CD1c-positive myeloid dendritic cell (primary cell): ENCODE measurements around the gene CFAP43.
A peak's percentile ranks its signal among the peaks of the same experiment; 100 is the strongest.
"Not testable (repeated sequence)": the region's sequence is repeated elsewhere in the genome, so short reads cannot be mapped to it uniquely, and the experiment has no call there.

Source experiments
- DNase-seq: peaks from one replicate; pipeline ENCODE4 v3.0.0-alpha.2; 2016; ENCODE audit errors: extremely low spot score

CFAP43 gene

DNA sequence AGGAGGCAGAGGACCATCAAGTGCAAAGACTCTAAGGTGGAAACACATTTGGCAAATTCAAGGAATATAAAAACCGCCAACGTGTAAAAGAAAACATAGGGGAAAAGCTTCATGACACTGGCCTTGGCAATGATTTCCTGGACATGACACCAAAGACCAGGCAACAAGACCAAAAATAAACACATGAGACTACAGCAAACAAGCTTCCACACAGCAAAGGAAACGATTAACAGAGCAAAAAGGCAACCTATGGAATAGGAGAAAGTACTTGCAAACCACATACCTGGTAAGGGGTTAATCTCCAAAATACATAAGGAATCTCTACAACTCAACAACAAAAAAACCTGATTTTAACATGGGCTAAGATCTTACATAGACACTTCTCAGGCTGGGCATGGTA lies 26.0 kb upstream of the CFAP43 start:
- no peak for DNase-seq

DNA sequence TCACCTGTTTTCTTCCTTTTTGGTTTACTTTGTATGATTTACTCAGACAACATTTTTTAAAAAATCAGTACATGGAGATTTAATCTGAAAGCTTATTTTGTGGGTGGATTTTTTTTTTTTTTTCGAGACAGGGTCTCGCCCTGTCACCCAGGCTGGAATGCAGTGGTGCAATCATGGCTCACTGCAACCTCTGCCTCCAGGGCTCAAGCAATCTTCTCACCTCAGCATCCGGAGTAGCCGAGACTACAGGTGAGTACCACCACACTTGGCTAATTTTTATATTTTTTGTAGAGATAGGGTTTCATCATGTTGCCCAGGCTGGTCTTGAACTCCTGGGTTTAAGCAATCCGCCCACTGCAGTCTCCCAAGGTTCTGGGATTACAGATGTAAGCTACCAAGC lies 25.1 kb upstream of the CFAP43 start:
- DNase-seq, result no peak

GRCh38 chr10:104256335-104256961 lies 24.3 kb upstream of the CFAP43 start:
- peak; percentile 19 for DNase-seq

DNA sequence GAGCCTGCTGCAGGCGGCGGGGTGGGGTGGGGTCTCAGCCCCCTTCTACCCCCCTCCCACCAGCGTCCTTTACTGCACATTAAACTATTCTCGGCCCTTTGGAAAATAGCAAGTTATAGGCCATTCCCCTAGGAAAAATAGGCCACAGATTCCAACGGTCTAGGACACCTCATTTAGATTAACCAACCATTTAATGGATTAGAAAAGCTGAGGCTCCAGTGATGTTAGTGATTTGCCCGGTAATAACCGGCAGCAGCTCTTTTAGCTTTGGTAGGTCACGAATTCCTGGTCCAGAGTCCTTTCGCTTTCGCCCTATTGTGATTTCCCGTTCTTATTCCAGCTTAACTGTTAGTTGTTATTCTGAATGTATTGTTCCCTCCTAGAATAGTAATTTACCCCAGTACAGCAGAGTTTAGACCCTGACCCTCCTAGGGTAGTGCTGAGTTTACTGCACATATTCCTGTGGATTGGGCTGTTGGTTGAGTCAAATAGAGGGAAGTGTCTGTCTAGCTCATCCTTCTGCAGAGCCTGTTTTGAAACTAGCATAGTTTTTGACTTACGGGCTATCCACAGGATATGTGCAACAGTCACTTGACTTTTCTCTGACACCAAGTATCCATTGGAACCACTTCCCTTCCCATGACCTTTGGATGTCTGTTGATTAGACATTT lies 23.3 kb upstream of the CFAP43 start:
- DNase-seq, result peak; percentile 85

DNA sequence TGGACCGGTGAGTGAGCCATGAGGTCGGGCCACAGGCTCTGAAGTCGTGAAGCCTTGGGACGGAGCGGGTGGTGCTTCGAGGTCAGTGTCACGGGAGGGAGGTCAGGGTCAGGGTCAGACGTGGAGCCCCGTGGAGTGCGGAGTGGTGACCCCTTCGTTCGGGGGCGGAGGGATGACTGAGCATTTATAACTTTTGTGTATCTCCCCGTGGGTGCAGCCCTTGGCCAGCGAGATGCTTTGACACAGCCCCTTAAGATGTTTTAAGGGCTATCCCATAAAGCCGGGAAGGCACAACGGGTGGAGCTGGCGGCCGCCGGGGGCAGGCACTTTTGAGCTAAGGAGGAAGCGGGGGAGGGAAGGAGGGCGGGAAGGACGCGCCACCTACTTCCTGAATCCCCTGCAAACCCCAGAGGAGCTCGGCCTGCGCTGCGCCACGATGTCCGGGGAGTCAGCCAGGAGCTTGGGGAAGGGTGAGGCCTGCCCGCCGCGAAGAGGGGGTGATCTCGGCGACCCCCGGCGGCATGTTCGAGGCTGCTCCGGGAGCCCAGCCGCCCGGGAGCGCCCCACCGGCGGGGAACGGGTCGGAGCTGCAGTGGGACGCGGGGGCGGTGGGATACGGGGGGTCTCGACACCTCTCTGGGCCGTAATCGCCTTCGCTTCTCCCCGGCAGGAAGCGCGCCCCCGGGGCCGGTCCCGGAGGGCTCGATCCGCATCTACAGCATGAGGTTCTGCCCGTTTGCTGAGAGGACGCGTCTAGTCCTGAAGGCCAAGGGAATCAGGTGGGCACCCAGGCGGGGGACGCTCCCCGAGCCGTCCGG lies 22.5 kb upstream of the CFAP43 start, which contains the start of gene GSTO1:
Gene GSTO1 (plus strand): TSS at position 400 of the 818 bp plus-strand sequence. CDS start 37 bp downstream, at position 437.
- DNase-seq, result peak; percentile 87

DNA sequence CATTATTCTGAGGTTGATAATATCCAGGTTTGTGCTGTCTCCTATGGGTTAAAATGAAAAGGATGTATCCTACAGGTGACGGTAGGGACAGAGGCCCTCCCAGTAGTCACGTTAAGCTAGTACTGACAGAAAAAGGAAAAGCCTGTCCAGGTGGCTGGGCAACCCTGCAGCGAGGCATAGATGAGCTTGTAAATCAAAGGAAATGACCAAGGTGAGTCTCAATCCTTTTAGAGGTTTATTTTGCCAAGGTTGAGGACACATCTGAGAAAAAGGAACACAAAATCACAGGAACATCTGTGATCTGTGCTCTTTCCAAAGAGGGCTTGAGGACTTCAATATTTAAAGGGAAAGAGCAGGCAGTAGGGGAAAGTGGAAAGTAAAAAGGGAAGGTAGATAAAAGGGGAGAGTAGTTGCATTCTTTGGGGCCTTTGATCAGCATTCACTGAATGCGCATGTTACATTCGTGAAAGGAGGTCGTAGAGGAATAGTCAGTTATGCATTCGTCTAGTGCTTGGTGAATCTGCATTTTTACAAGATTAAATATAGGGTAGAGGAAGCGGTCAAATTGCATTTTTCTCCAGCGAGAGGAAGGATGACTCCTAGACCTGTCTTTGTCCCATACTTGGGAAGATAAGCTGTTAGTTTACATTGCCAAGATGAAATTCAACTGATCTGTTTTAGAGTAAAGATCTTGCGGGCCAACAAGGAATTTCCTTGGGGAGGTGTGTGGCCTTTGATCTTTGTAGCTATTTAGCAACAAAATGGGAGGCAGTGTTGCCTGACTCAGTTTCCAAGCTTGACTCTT lies 21.6 kb upstream of the CFAP43 start:
- peak; percentile 34 for DNase-seq

GRCh38 chr10:104253106-104253505 lies 20.9 kb upstream of the CFAP43 start:
- DNase-seq, result peak; percentile 30

DNA sequence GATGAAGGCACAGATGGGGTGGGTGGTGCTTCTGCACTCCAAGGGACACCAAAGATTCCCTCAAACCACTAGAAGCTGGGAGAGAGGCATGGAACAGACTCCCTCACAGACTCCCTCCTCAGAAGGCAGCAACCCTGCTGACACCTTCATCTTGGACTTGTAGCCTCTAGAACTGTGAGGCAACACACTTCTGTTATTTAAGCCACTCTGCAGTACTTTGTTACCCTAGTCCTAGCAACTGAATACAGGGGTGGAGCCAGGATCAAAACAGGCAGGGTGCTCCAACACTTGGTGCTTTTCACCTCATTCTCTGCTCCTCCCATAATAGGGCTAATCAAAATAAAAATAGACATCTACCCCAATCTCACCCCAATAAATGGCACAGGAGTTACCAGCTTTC lies 20.2 kb upstream of the CFAP43 start:
- DNase-seq, result peak; percentile 20

GRCh38 chr10:104251443-104251842 lies 19.3 kb upstream of the CFAP43 start:
- no peak for DNase-seq

DNA sequence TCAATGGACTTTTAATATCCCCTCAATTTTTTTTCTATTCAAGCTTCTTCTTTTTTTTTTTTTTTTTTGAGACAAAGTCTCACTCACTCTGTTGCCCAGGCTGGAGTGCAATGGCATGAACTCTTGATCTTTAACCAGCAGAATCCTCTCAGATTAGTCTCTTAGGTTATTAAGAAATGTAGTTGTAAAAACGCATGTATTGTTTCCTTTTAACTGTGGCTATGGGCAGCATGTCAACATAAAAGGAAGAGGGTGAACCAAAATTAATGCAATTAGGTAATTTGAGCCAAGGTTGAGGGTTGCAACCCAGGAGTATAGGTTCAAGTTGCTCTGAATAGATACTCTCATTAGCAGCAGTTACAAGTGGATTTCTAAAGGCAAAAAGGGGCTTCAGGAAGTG lies 18.2 kb upstream of the CFAP43 start:
- no peak for DNase-seq

DNA sequence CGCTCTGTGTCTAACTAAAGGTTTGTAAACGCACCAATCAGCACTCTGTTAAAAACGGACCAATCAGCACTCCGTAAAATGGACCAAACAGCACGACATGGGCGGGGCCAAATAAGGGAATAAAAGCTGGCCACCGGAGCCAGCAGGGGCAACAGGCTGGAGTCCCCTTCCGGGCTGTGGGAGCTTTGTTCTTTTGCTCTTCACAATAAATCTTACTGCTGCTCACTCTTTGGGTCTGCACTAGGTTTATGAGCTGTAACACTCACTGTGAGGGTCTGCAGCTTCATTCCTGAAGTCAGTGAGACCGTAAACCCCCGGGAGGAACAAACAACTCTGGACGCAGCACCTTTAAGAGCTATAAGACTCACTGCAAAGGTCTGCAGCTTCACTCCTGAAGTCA lies 16.8 kb upstream of the CFAP43 start:
- DNase-seq, result not testable (repeated sequence)

- peak; percentile 58 for DNase-seq
Observed at GRCh38 chr10:104247513-104248146, 15.5 kb upstream of the CFAP43 start.

- DNase-seq, result peak; percentile 95
Observed at GRCh38 chr10:104246976-104247375, 14.8 kb upstream of the CFAP43 start.

DNA sequence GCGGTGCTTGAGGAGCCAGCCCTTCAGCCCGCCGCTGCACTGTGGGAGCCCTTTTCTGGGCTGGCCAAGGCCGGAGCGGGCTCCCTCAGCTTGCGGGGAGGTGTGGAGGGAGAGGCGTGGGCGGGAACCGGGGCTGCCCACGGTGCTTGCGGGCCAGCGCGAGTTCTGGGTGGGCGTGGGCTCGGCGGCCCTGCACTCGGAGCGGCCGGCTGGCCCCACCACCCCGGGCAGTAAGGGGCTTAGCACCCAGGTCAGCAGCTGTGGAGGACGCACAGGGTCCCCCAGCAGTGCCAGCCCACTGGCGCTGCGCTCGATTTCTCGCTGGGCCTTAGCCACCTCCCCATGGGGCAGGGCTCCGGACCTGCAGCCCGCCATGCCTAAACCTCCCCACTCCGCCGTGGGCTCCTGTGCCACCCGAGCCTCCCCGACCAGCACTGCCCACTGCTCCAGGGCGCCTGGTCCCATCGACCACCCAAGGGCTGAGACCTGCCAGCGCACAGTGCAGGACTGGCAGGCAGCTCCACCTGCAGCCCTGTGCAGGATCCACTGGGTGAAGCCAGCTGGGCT lies 13.0 kb upstream of the CFAP43 start:
- DNase-seq, result no peak

DNA sequence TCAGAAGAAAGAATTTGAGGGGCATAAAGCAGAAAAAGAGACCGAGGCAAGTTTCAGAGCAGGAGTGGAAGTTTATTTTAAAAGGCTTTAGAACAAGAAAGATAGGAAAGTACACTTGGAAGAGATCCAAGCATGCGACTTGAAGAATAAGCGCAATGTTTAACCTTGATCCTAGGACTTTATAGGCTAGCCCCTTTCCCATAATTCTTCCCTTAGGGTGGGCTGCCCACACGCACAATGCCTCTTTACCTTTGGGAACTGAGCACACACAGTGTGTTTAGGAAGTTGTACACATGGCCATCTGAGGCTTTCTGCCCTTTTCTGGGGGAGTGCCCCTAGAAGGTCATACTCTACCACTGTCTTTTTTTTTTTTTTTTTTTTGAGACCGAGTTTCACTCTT lies 11.3 kb upstream of the CFAP43 start:
- DNase-seq, result no peak

DNA sequence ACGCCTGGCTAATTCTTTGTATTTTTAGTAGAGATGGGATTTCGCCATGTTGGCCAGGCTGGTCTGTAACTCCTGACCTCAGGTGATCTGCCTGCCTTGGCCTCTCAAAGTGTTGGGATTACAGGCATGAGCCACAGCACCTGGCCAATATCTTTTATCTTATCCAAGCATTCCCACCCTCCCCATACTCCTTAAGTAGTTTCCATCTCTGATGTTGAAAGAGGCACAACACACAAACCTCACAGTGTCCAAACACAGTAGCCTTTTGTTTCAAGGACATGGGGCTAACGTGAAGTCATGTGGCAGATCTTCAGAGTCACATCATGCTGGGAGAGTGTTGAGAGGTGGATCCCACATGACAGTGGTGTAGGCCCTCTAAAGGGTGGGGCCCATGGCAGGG lies 10.8 kb upstream of the CFAP43 start:
- not testable (repeated sequence) for DNase-seq

- no peak for DNase-seq
Observed at GRCh38 chr10:104242545-104242944, 10.4 kb upstream of the CFAP43 start.

DNA sequence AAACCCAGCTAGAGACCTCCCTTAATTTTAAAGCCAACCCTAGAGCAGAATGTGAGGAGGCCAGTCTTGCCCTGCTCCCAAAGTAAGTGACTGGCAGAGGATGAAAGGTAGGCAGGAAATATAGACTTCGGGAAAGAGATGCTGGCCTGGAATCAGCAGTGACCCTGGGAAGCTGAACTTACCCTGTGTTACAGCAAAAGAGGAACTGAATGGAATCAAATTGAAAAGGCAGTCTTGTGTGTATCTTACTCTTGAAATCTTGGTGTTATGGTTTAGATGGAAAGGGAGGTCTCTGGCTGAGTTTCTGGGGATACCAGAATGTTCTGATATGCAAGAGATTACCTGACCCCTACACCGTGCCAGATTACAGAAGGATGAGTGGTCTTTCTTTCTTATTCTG lies 7.9 kb upstream of the CFAP43 start:
- DNase-seq, result peak; percentile 6

DNA sequence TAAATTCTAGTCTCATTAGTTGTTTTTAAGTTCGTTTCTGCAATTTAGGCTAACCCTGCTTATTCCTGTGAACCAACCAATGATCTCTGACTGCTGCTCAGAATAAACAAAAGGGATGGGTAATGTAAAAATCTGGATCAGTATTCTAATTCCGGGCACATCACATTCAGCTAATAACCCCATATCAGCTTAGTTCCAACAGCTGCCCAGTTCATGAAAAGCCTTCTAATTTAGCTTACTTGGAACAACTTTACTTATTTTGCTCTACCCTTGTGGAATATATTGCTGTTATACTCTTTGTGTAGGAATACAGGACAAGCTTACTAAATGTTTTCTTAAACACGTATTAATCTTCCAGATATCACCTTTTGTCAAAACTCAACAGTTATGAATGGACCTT lies 3.6 kb upstream of the CFAP43 start:
- DNase-seq, result no peak

- DNase-seq, result no peak
Observed at GRCh38 chr10:104234934-104235333, 2.8 kb upstream of the CFAP43 start.

DNA sequence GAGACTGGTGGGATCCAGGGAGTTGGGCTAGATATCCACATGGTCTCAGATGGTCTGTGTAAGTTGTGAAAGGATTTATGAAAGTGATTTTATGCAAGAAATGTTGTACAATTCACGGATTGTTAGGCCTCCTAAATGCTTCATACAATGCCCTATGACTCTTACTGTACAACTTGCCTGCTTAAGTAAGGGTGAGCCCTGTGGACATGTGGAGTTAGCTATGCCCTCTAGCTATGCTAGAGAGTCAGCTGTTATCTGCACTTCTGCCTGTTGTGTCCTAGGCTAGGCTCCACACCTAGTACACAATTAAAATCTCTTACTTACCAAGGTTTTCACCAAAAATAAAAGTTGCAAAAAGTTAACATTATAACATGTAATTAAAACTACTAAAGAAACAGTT lies 1.7 kb upstream of the CFAP43 start:
- DNase-seq, result no peak
